NOMO-1 (cell line): ENCODE data around the gene C6orf47.
"Not testable (repeated sequence)": the region's sequence is repeated elsewhere in the genome, so short reads cannot be mapped to it uniquely, and the experiment has no call there.

Source experiments
- DNase-seq, 2 experiments: peaks; one replicate each; lab custom pipeline; 2025; ENCODE audit not compliant: unreplicated experiment in 2 of 2; lab: John Stamatoyannopoulos, UW

C6orf47 gene

GRCh38 chr6:31660381-31661261 lies at the start of gene C6orf47:
TSS of gene C6orf47 (minus strand) at chr6:31660778. CDS start at chr6:31659947, 831 bp downstream.
- DNase-seq, result peak; percentile 59 to 66

DNA sequence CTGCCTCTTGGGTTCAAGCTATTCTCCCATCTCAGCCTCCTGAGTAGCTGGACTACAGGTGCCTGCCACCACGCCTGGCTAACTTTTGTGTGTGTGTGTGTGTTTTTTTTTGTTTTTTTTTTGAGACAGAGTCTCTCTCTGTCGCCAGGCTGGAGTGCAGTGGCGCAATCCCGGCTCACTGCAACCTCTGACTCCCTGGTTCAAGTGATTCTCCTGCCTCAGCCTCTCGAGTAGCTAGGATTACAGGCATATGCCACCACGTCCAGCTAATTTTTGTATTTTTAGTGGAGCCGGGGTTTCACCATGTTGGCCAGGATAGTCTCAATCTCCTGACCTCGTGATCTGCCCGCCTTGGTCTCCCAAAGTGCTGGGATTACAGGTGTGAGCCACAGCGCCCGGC lies 48.6 kb upstream of the C6orf47 start:
- not testable (repeated sequence) for DNase-seq

DNA sequence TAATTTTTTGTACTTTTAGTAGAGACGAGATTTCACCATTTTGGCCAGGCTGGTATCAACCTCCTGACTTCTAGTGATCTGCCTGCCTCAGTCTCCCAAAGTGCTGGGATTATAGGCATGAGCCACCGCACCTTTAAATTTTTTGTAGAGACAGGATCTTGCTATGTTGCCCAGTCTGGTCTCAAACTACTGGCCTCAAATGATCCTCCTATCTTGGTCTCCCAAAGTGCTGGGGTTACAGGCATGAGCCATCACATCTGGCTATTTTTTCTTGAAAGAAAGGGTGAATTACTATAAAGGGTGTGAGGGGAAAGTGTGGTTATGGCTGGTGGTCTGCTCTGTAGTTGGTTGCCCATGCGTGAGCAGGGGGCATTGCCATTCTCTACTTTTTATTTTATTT lies 47.6 kb upstream of the C6orf47 start:
- DNase-seq, result no peak

GRCh38 chr6:31707701-31708100 lies 47.1 kb upstream of the C6orf47 start:
- no peak for DNase-seq

GRCh38 chr6:31706599-31706998 lies 46.0 kb upstream of the C6orf47 start, which contains the start of gene LY6G6F:
TSS of gene LY6G6F (plus strand) at chr6:31706866. CDS start at chr6:31706907, 41 bp downstream.
- DNase-seq, result no peak

DNA sequence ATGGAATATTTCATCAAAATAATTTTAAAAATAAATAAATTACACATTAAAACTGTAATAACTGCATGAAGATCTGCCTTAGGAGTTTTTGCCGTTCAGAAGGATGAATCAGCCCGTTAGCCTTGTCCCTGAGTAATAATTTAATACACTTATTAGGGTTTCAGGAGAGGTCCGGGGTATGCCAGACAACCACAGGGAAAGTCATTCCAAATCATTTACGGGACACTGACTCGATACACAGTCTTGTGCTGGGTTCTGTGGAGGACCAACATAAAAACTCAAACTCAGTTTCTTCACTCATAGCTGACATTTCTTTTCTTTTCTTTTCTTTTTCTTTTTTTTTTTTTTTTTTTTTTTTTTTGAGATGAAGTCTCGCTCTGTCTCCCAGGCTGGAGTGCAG lies 45.4 kb upstream of the C6orf47 start:
- no peak for DNase-seq

DNA sequence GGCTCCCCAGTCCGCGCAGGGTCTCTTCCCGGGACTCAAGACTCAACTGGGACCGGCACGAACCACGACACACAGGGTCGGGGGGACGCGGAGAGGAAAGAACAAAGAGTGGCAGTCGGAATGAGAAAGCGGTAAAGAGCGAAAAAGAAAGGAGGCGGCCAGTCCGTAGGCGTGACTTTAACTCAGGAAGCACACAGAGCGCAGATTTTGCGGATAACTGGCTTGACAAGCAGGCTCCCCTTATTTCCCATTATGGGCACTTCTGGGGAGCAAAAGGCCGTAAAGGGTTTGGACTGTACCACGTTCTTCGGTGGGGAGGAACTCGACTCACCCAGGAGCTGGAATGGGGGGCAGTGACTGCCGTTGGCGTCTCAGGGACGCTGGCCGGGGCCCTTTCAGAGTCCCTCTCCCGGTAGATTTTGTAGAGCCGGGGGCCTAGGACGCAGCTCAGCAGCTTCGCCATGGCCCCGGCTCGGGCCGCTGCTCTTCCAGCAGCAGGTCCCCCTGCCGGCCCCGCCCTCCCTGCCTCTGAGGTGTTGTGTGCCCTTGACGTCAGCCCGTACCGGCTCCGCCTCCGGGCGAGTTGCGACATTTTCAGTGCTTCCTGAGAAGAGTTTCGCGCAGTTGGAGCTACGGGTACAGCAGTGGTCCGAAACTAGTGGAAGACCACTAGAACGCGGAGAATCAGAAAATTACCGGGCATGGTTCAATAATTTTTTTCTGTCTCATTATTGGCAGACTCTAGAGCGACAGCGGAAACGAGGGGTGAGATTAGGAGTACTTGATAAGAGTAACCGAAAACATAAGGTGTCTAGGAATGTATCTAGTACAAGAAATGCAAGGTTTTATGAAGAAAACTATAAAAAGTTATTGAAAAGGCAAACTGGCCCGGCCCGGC lies 42.5 kb upstream of the C6orf47 start, which contains the start of gene ABHD16A:
Gene ABHD16A, minus strand, starts transcription at position 506 of the 898 bp plus-strand sequence. Its CDS starts 43 bp downstream, at position 463.
- DNase-seq, result peak; percentile 96 to 97

GRCh38 chr6:31702405-31702818 lies 41.8 kb upstream of the C6orf47 start:
- DNase-seq, result no peak

GRCh38 chr6:31701666-31702404 lies 41.3 kb upstream of the C6orf47 start:
- no peak for DNase-seq

DNA sequence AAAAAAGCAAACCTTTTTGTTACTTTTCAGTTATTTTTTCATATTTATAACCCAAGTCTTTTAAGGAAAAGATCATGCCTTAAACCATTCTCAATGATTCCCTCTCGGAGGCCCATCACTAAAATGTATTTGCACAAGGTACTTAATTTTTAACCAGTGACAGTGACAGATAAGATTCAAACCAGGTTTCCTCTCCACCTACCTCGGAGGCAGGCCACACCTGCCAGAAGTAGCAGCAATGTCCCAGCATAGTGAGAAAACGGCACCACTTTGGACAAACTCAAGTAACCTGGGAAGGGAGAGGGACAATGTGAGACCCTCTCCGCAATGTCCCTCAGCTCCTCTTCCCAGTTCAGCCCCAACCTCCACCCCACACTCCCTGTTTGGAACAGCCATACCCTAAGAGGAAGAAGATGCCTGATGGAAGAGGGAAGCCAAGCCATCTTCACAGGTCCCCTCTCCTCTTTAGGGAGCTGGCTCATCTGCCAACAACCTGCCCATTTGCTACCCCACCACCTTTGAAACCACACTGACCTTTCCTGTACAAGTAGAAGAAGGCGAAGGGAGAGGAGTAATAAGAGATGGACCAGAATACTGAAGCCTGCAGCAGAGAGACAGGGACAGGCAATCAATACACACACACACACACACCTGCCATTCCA lies 40.3 kb upstream of the C6orf47 start:
- no peak for DNase-seq

DNA sequence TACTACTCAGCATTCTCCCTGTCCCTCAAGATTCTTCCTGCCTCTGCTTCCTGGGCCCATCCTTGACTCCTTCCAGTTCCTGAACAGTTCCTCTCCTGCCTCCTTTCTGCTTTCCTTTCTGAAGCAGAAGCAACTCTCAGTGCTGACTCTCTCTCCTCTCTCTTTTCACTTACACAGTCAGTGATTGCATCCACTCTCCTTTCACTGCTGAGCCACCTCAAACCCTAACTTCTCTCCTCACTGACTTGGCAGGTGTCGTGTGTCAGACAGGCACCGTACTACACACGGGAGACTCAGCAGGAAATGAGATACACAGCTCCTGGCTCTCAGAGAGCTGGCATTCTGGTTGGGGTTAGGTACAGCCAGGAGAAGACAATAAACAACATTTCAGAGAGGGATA lies 37.0 kb upstream of the C6orf47 start:
- DNase-seq, result no peak

DNA sequence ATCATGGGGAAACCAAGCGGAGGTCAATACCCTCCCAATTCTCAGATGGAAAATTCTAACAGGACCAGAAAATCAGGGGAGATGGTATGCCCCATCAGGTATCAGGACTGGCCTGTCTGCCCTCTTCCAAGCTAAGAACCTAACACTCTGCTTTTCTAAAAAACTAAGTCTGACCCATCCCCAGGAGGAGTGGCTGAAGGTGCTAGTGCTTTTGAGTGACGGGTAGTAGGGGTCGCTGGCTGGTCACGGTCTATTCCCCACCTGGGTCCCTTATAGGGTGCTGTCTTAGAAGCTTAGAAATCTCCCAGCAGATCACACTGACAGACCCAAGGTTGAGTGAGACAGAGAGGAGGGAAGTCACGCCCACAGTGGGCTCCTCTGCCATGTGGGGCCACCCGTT lies 33.0 kb upstream of the C6orf47 start:
- no peak for DNase-seq

DNA sequence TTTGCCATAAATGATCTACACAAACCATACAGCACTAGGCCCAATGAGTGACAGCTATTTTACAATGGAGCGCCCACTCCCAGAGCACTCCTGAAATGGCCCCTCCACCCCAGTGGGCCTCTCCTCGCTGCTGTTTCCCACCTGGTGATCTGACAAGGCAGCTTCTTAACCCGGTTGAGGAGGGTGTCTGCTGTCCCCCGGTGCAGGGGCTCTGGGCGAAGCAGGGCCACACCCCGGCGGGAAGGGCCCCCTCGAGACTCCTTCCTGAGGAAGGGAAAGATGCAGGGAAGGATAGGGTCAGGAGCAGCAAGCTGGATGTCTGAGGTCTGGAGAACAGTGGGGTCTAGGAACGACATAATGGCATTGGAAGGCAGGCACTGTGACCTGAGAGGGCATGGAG lies 32.3 kb upstream of the C6orf47 start:
- no peak for DNase-seq

GRCh38 chr6:31692353-31692752 lies 31.8 kb upstream of the C6orf47 start:
- no peak for DNase-seq

DNA sequence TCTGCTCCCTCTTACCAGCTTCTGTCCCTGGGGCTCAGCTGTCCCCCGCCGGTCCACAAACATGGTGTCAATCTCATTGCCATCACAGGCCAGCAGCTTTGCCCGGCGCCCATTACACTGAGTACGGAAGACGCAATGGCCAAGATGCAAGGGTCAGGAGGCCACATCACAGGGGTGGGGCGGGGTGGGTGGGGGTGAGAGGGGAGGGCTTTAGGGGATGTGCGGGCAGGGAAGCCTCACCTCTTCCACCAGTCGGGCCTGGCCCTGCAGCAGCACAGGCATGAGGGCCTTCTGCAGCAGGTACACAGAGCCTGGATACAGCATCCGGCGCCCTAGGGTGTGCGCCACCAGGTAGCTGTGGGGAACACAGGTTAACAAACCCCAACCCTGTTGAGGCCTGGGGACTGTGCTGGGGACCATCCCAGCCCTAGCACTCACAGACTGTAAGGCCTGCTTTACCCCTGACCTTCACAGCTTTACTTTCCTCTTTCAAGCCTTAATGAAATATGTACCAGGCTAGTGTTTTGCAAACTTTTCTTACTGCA lies 31.1 kb upstream of the C6orf47 start:
- DNase-seq, result no peak

DNA sequence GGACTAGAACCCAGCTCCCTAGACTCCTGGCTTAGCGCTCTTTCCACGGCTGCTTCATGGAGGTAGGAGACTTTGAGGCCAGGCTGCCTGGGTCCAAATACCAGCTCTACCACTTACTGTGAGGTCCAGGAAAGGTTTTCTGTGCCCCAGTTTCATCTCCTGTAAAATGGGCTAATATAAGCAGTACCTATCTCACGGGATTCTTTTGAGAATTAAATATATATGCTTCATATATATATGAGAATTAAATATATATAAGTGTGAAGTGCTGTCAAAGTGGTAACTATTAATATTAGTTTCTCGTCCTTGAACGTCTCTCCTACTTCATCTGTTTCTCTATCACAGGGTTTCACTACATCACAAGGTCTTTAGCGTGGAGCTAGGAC lies 30.5 kb upstream of the C6orf47 start:
- no peak for DNase-seq

DNA sequence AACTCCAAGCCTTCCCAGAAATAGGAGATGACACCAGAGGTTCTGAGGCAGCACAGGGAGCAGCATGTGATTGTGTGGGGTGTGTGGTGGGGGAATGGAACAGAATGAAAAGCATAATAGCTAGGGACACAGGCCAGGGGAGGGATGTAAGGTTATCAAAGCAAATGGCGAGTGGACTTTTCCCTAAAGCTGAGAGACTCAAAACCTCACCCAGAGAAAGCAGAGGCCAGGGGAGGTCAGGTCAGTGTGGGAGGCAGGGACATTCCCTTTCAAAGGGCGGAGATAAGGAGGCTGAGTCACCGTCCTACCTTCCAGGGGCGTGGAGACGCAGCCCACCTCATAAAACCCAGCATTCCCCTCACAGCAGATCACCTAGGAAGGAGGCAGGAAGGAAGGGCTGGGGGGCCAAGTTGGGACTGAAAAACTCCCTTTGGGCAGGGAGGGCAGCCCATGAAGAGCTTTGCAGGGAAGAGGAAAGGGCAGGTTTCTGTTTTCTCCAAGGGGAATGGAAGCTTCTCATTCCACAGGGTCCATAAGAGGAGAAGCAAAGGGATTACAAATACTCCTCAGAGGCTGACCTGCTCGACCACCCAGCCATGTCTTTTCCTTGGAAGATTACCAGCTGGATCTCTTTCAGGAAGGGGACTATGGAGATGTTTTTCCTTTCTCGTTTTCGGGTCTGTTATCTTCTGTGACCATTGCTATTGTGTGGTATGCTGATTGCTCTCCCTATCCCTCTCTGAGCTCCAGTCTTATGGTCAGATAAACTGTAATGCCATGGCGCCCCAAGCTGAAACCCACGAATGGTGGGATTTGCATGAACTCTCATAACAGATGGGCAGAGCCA lies 29.9 kb upstream of the C6orf47 start:
- no peak for DNase-seq

GRCh38 chr6:31689249-31690110 lies 28.9 kb upstream of the C6orf47 start:
- no peak for DNase-seq
